GM18508 (cell line): Measurements from ENCODE around the gene TPPP3.
"Not testable (repeated sequence)": the region's sequence is repeated elsewhere in the genome, so short reads cannot be mapped to it uniquely, and the experiment has no call there.

Source experiments
- ATAC-seq: cut with Tn5 transposase; IDR thresholded peaks from one replicate; pipeline ENCODE4 v1.9.1; 2021; ENCODE audit warnings: moderate number of reproducible peaks; ENCODE audit not compliant: insufficient read depth, unreplicated experiment

TPPP3 gene

DNA sequence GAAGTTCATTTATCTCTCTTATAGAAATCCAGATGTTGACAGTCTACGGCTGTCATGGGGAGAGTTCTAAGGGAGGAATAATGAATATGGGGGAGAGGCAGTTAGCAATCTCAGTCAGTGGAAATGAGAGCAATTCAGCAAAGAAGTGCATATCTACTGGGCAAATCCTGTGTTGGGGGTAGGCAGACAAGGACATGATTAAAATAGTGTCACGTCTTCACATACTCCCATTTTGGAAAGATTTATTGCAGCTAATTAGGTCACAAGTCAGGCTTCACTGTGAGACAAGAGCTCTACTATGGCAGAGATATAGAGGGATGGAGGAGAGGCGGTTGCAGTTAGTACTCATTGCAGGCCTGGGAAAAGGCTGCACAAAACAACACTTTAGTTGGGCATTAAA is 36.9 kb downstream of the TPPP3 start:
- no peak for ATAC-seq

DNA sequence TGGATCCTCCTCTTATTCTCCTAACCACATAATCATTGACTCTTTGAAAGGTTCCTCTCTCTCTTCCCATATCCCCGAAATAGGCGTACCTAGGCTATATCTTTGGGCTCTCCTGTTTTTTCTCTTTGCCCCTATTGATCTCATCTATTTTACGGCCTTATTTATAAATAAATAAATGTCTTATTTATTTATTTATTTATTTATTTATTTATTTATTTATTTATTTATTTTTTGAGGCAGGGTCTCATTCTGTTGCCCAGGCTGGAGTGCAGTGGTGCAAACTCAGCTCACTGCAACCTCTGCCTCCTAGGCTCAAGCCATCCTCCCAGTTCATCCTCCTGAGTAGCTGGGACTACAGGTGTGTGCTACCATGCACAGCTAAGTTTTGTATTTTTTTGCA is 40.8 kb downstream of the TPPP3 start:
- not testable (repeated sequence) for ATAC-seq

DNA sequence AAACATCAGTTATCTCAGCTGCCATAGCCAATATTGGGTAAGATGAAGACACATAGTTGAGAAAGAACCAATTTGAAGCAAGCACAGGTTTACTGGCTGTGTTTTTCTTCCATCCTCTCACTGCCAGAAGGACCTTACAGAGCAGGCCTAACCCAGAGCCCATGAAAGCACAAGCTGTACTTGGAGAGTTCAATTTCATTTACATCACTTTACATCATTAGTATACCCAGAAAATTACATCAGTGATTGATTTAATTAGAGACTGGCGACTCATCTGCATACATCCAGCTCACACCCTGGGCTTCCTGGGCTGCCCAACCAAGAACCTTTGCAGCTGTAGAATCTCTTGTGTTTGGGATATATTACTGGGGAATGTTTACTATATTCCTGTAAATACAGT is 43.0 kb downstream of the TPPP3 start:
- no peak for ATAC-seq

DNA sequence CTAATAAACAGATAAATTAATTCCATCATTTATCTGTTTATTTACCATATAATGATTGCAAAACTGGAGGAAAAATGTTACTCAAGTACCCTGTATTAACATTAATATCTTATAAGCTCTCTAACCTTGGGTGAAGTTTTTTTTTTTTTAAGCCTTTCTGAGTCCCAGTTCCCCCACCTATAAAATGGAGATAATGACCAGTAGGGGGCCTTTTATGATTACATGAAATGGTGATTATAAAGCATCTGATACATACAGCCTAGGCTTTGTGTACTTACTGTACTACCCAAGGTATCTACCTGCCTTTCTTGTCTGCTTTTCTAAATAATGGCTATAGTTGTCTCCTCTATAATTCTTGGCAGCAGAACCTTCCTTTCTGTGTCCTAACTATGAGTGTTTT is 44.1 kb downstream of the TPPP3 start:
- ATAC-seq: no peak

DNA sequence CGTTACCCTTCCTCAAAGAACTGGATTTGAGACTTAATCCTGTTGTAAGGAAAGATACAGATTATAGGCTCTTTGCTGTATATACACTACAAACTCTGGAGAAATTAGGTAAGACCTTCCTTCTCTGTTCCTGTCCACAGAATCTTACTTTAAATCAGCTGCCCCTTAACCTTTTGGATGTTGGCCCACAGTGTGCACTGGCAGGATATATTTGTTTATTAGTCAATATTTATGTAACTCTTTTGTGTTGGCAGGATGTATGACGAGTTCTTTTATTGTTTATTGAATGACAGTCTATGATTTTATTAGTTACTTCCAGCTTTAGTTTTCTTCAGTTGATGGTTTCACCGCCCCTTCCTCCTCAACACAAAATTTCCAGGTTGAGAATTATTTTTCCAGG is 47.0 kb downstream of the TPPP3 start:
- ATAC-seq: no peak

DNA sequence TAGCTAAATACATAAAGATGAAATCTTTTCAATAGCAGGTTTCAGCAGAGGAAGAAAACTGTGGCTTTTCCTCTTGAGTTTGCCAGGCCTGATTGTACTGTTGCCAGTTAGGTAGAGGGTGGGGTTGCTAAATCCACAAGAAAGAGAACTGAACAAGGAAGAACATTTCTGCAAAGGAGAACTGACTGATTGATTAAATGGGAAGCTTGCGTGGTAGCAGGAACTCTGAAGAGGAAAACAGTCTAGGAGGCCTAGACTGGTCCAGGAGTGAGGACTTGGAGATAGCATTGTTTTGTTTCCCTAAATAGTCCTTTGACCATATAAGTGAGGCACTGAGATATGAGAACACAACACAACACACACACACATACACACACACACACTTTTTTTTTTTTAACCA is 47.9 kb downstream of the TPPP3 start:
- ATAC-seq: no peak

DNA sequence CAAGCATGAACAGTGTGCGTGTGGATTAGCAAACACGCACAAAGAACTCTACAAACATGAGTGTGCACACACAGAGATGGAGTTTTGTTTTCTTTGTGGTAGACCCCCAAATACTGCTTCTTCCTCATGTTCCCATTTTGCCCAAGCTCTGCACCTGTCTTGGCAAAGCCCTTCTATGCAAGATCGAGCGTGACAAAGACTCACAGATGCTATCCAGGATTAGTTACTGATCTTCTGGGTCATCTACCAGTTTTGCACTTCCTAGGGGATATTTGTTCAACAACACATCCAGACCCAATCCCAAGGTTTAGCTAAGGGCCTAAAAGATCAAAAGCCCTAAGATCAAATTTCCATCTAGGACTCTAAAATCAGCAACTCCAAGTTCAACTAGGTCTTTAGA is 50.7 kb downstream of the TPPP3 start:
- ATAC-seq: no peak

DNA sequence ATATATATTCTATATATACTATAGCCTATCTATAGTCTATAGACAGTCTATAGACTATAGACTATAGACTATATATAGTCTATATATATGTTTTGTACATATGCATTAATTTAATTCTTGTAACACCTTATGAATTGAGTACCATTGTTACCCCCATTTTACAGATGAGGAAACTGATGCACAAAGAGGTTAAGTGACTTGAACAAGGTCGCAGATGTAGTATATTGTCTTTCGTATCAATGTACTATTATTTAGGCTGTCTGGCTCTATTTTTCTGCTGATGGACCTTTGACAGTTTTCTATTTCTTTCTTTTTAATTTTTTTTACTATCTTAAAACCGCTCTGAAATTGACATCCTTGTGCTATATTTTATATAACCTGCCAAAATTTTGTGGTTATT is 52.0 kb downstream of the TPPP3 start:
- no peak for ATAC-seq
